CD4-positive, alpha-beta T cell treated with Interleukin-17A for 1 hour (primary cell): ENCODE measurements around the gene DOCK6.
A peak's percentile ranks its signal among the peaks of the same experiment; 100 is the strongest.

ENCODE experiments used
- DNase-seq: peaks from one replicate; pipeline ENCODE4 v3.0.0-alpha.2; 2020

DOCK6 gene

GRCh38 chr19:11244846-11245589 lies 17.3 kb downstream of the DOCK6 start:
- no peak for DNase-seq

GRCh38 chr19:11243798-11244169 lies 18.5 kb downstream of the DOCK6 start:
- DNase-seq = no peak

DNA sequence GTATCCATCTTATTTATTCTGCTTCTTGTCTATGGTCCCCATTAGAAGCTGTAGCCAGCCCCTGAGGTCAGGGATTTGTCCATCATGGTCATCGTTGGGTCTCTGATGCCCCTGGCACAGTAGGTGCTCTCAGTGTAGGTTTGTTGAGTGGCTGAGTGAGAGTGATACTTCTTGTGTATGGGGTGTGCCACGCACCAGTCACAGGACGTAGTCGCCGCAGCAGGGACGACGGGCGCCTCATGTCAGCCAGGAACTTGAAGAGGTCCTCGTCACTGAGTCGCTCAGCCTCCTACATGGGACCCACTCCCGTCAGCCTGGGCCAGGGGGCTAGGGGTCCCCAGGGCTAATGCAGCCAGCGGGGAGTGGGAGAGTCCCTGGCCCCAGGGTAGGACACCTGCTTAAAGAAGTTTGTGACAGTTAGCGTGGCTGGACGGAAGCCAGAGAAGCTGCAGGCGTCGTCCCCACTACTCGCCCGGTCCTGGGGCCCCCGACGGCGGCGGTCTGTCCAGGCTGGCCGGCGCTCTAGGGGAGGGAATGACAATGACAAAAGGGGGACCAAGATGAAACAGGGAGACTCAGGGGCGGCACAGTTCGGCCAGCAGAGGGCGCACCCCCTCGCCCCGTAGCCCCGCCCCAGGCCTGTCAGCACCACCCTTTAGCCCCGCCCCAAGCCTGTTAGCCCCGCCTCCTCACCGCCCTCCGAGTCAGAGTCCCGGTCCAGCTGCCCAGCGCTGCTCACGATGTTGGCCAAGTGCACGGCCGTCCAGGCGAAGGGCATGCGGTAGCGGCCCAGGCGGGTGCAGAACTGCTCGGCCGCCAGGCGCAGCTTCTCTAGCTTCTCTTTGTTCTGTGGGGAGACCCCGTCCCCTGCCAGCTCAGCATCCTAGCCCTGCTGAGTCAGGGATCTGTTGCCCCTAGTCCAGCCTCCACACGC lies 19.2 kb downstream of the DOCK6 start:
- peak; percentile 83 for DNase-seq

DNA sequence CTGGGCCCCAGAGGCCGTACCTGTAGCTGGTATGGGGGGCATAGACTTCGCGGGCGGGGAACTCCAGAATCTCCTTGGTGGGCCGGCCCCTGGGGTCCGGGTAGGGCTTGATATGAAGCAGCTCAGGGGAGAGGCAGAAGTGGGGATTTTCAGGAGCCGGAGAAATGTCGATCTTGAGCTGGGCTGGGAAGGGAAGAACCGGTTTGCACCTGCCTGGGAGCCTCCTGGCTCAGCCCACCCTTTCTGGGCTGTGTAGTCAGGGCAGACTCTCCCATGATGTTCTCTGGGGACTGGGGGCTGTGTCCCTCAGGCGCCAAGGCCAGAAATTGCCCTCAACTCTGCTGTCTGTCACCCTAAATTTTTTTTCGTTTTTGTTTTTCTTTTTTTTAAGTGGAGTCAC lies 20.3 kb downstream of the DOCK6 start:
- no peak for DNase-seq

GRCh38 chr19:11240008-11240444 lies 22.3 kb downstream of the DOCK6 start:
- no peak for DNase-seq

GRCh38 chr19:11239377-11240000 lies 22.8 kb downstream of the DOCK6 start, which contains the start of gene ANGPTL8:
TSS of gene ANGPTL8 (plus strand) at chr19:11239619. CDS start at chr19:11239638, 19 bp downstream.
- DNase-seq = no peak

DNA sequence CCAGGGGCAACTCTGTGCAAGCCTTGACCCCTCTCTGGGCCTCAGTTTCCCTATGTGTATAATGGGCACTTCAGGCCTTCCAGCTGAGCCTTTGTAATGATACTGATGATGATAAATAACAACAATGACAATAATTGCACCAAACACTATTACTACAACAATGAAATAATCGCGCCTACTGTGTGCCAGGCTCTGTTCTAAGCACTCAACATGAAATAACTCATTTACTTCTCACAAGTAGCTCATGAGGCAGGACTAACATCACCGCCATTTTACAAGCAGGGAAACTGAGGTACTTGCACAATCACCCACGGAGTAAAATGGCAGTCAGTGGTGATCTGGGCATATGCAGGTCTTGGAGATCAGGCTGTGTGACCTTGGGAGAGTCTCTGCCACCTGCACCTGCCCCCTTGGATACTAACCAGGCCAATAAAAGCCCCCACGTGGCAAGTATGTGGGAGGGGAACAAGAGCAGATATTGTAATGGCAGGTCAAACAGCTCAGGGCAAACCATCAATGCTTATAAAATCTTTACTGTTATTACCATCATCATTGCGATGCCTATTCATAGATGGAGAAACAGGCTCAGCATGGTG lies 23.4 kb downstream of the DOCK6 start:
- no peak for DNase-seq

DNA sequence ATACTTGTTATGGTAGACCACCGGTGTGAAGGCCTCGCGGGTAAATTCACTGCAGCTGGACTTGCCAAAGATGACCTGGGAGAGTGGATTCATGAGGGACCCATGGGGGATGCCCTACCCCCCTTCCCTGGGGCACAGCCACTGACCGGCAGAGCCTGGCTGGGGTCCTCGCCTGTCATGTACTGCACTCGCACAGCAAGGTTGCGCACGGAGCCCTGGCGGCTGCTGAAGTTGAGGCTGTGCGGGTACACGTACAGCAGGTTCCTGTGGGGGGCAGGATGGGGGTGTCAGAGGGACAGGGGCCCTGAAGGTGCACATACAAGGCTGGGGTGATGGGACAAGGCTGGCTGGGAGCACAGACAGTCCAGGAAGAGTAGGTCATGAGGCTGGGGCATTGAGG lies 24.3 kb downstream of the DOCK6 start:
- no peak for DNase-seq

DNA sequence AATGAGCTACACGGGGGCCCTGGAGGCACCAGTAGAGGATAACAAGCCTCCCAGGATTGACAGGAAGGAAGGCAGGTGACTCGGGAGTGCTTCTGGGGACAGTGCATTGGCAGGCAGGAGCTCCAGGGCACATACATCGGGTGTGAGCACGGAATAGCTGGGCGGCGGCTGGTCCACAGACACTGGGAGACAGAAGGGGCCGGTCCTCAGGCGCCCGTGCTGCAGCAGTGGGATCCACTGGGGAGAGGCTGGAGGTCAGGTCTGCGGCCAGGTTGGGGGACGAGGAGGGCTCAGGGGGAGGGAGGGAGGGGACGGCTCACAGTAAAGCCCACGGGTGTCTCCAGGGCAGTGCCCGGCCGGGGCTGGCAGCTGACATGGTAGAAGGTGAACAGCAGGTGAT lies 25.0 kb downstream of the DOCK6 start:
- no peak for DNase-seq

GRCh38 chr19:11236324-11237301 lies 25.7 kb downstream of the DOCK6 start:
- no peak for DNase-seq

DNA sequence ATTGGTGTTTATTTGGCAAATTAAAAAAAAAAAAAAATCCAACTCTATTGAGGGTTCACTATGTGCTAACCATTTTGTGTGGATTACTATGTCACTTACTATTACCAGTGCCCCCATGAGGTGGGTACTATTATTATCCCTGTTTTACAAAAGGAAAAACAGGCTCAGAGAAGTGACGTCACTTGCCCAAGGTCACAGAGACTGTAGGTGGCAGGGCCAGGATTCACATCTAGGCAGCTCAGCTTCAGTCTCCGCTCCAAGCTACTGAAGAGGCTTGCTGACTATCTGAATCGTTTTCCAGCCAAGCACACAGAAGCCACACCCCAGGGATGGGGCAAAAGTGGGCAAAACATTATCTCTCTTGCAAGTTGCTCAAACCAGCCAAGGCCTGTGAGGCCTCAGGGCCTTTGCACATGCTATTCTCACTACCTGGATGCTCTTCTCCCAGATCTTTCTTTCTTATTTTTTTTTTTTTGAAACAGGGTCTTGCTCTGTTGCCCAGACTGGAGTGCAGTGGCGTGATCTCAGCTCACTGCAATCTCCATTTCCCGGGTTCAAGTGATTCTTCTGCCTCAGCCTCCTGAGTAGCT lies 27.7 kb downstream of the DOCK6 start:
- no peak for DNase-seq

GRCh38 chr19:11233073-11233472 lies 29.3 kb downstream of the DOCK6 start:
- DNase-seq = no peak

GRCh38 chr19:11232555-11232954 lies 29.8 kb downstream of the DOCK6 start:
- no peak for DNase-seq

- DNase-seq = no peak
Measured at GRCh38 chr19:11230621-11231386, 31.5 kb downstream of the DOCK6 start.

GRCh38 chr19:11227195-11227886 lies 35.0 kb downstream of the DOCK6 start:
- no peak for DNase-seq

DNA sequence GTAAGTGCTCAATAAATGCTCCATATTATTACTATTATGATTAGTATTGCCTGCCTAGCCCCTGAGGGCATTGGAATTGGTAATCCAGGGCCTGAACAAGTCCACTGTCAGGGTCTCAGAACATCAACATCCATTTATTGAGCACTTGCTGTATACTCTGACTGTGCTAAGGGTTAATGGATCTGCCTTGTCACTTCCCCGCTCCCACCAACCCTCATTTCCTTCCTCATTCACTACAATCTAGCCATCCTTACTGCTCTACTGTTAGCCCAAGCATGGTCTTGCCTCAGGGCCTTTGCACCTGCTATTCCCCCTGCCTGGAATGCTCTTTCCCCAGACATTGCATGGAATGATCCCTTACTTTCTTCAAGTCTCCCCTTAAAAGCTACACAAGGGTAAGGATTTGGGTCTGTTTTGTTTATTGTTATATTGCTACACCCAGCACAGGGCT lies 35.6 kb downstream of the DOCK6 start:
- DNase-seq = no peak

DNA sequence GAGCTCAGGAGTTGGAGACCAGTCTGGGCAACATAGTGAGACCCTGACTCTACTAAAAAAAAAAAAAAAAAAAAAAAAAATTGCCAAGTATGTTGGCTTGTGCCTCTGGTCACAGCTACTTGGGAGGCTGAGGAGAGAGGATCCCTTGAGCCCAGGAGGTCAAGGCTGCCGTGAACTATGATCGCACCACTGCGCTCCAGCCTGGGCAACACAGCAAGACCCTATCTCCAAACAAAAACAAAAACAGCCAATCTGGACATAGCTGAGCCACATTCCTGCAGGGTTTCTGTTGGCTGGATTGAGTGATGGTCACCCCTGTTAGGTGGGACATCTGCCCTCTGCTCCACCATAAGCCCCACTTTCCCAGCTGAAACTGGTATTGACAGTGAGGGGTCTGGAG lies 36.5 kb downstream of the DOCK6 start:
- DNase-seq = no peak

DNA sequence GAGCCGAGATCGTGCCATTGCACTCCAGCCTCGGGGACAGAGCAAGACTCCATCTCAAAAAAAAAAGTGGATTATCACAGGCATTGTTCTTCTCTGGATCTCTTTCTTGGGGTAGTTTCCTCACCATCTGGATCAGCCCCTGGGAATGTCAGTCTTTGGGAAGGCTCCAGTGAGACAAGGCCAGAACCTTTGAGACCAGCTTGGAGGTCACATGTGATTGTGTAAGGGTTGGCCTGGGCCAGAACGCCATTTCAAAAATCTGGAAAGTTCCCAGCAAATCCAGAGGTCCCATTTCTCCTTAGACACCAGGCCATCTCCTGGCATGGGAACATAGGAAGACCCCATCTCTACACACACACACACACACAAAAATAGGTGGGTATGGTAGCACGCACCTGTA lies 37.2 kb downstream of the DOCK6 start:
- no peak for DNase-seq

- no peak for DNase-seq
Measured at GRCh38 chr19:11224429-11224828, 37.9 kb downstream of the DOCK6 start.

DNA sequence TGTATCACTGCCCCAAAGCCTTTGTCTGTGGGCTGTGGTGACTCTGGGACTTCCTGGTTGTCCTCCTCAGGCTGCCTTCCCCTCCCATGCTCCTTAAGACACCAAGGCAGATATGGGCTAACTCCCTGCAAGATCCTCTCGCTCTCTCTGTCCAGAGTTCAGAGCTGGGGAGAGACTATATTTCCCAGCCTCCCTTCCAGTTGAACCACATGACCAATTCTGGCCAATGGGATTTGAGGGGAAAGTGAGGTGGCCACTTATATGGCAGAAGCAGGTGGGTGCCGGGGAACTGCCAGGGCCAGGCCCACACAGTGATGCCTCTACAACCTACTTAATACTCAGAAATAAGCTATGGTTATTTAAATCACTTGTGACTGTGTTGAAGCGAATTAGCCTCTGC lies 39.1 kb downstream of the DOCK6 start:
- DNase-seq = no peak
